Measurements from ENCODE around the gene ZNF274.

GRCh38 chr19:58243351-58243750 is 60.5 kb downstream of the ZNF274 start:
- no peak for TF ChIP-seq CTCF (IDR thresholded peaks at IDR 0.05)
- no peak for TF ChIP-seq POLR2A (IDR thresholded peaks at IDR 0.05)
